Duodenal mucosa (tissue), 2 donors: ENCODE measurements around the gene WWP2.
"Not testable (repeated sequence)": the region's sequence is repeated elsewhere in the genome, so short reads cannot be mapped to it uniquely, and the experiment has no call there.

Source experiments
- H3K27ac ChIP-seq: one replicate; pipeline ENCODE4 v1.7.0; 2013; ENCODE audit warnings: low read depth, low read length
- H3K27me3 ChIP-seq, 2 donors: one replicate each; pipeline ENCODE4 v1.7.0; 2013; ENCODE audit warnings: low read length in 2 of 2, control low read depth in 1 of 2; ENCODE audit not compliant: insufficient read depth in 2 of 2, control insufficient read depth in 1 of 2
- H3K36me3 ChIP-seq, 2 donors: one replicate each; pipeline ENCODE4 v1.7.0; 2013; ENCODE audit warnings: low read length in 2 of 2, control low read depth in 1 of 2; ENCODE audit not compliant: insufficient read depth in 2 of 2, control insufficient read depth in 1 of 2
- H3K4me1 ChIP-seq, 2 donors: one replicate each; pipeline ENCODE4 v1.7.0; 2013; ENCODE audit warnings: low read length in 2 of 2, control low read depth in 1 of 2; ENCODE audit not compliant: insufficient read depth in 2 of 2, control insufficient read depth in 1 of 2
- H3K4me3 ChIP-seq, 2 donors: one replicate each; pipeline ENCODE4 v1.7.0; 2013; ENCODE audit warnings: low read length in 2 of 2, low read depth in 1 of 2
- H3K9ac ChIP-seq, 2 donors: one replicate each; pipeline ENCODE4 v1.7.0; 2013; ENCODE audit warnings: low read length in 2 of 2, low read depth in 1 of 2
- H3K9me3 ChIP-seq, 2 donors: one replicate each; pipeline ENCODE4 v1.7.0; 2013; ENCODE audit warnings: low read length in 2 of 2, control low read depth in 1 of 2; ENCODE audit not compliant: control insufficient read depth in 1 of 2

WWP2 gene

DNA sequence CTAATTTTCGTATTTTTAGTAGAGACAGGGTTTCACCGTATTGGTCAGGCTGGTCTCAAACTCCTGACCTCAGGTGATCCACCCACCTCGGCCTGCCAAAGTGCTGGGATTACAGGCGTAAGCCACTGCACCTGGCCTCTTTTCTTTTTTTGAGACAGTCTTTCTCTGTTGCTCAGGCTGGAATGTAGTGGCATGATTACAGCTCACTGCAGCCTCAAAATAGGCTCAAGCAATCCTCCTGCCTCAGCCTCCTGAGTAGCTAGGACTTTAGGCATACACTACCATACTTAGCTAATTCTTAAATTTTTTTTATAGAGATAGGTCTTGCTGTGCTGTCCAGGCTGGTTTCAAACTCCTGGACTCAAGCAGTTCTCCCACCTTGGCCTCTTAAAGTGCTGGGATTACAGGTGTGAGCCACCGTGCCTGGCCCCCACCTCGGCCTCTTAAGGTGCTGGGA lies 29.3 kb downstream of the WWP2 start:
- not testable (repeated sequence) for H3K4me3 ChIP-seq, H3K4me1 ChIP-seq, H3K27ac ChIP-seq, H3K27me3 ChIP-seq, H3K9ac ChIP-seq, H3K9me3 ChIP-seq
- peaks cover 3 to 30% of the 10 kb centered on the region in 2 donors for H3K36me3 ChIP-seq

DNA sequence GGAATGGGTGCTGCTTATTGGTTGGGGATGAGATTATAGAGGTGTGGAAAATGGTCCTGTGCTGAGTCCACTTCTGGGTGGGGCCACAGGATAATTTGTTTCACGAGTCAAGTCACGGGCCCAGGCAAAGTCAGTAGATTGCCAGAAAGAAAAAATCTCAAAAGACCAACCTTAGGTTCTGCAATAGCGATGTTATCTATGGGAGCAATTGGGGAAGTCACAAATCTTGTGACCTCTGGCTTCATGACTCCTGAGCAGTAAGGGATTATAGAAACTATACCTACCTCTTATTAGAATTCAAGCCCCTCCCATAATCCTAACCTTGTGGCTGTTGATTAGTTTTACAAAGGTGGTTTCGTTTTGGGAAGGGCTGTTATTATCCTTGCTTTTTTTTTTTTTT lies 31.4 kb downstream of the WWP2 start:
- Histone ChIP-seq H3K9me3 (no peaks in the 10 kb centered on the region), H3K4me3 (no peak overlapping the region), H3K36me3 (peaks cover 5 to 18% of the 10 kb centered on the region in 2 donors), H3K9ac (no peak overlapping the region), H3K4me1 (no peaks in the 10 kb centered on the region), H3K27me3 (no peaks in the 10 kb centered on the region), H3K27ac (no peak overlapping the region)

DNA sequence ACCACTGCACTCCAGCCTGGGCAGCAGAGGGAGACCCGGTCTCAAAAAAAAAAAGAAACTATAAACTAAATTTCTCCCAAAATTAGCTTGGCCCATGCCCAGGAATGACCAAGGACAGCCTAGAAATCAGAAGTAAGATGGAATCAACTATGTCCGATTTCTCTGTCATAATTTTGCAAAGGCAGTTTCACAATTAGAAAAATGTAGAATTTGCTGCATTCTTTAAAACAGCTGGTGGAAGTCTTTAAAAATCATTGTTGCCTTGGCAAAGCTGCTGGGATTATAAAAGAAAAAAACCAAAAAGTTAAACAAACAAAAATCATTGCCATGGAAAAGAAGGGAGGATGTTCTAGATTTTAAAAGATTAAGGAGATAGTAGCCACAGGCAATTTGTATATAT lies 32.4 kb downstream of the WWP2 start:
- H3K27me3 ChIP-seq: no peaks in the 10 kb centered on the region
- peaks cover 14 to 21% of the 10 kb centered on the region in 2 donors for H3K36me3 ChIP-seq
- H3K4me1 ChIP-seq: no peaks in the 10 kb centered on the region
- H3K9ac ChIP-seq: no peak overlapping the region
- no peaks in the 10 kb centered on the region for H3K9me3 ChIP-seq
- H3K27ac ChIP-seq: no peak overlapping the region
- H3K4me3 ChIP-seq: no peak overlapping the region

DNA sequence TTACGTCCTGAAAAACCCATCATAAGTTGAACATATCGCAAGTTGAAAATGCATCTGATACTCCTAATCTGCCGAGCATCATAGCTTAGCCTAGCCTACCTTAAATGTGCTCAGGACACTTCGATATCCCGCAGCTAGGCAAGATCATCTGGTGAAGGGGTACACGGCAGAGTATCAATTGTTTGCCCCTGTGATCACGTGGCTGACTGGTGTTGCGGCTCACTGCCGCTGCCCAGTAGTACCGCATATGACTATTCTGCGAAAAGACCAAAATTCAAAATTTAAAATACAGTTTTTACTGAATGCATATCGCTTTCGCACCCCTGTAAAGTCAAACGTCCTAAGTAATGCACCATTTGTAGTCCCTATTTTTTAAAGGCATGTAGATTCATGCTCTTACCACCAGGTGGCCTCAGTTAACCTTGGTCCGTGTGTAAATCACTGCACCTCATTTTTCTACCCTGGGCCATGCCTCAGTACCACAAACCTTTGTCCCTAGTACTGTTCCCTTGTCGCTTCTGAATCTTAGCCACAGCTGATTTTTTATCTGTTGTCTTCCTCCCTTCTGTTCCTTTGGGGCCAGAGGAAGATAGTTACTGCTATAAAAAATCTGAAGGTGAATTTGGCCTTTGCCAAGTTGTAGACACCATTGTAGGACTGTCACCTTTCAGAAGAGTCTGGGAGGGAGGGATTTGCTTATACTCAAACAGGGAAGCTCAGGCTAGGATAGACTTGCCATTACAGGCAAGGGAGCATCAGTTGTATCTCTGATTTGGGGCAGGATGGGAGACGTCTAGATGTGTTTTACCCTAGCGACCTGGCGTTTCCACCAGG lies 34.4 kb downstream of the WWP2 start:
- peaks cover 18 to 27% of the 10 kb centered on the region in 2 donors for H3K36me3 ChIP-seq
- H3K27me3 ChIP-seq: no peaks in the 10 kb centered on the region
- H3K9me3 ChIP-seq: no peaks in the 10 kb centered on the region
- no peaks in the 10 kb centered on the region for H3K4me1 ChIP-seq
- no peak overlapping the region for H3K4me3 ChIP-seq
- peak overlapping the region in 1 of 2 donors; percentile 6 for H3K9ac ChIP-seq
- H3K27ac ChIP-seq: no peak overlapping the region

DNA sequence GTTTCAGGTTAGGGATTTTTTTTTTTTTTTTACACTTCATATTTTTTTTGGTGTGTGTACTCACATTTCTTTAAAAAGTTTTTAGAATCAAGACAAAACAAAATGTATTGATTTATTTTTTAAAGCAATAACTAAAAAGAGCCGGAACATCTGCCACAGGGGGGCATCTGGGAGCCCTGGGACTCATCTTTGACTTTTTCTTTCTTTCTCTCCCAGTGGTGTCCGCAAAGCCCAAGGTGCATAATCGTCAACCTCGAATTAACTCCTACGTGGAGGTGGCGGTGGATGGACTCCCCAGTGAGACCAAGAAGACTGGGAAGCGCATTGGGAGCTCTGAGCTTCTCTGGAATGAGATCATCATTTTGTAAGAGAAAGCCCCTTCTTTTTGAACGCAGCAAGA lies 36.3 kb downstream of the WWP2 start:
- Histone ChIP-seq H3K9ac (no peak overlapping the region), H3K36me3 (peaks cover 18 to 34% of the 10 kb centered on the region in 2 donors), H3K4me1 (no peaks in the 10 kb centered on the region), H3K27ac (no peak overlapping the region), H3K4me3 (no peak overlapping the region), H3K9me3 (no peaks in the 10 kb centered on the region), H3K27me3 (no peaks in the 10 kb centered on the region)

DNA sequence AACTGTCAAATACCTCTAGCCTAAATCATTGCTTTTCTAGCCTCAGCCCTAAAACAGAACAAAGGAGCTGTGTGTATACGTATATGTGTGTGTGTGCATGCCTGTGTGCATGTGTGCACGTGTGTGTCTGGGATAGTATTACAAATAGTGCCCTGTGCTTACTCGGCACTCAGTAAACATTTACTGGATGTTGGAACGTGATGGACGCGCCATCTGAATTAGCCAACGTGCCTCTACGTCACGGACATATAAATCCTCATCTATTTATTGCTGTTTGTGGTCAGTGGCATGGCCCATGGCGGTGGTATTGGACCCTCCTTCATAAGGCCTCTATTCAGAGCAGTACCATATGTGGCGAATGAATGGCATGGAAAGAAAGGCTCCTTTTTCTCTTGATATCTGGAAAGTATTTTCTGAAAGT lies 37.5 kb downstream of the WWP2 start:
- Histone ChIP-seq H3K4me3 (no peak overlapping the region), H3K36me3 (peaks cover 18 to 43% of the 10 kb centered on the region in 2 donors), H3K9me3 (no peaks in the 10 kb centered on the region), H3K27ac (no peak overlapping the region), H3K4me1 (no peaks in the 10 kb centered on the region), H3K27me3 (no peaks in the 10 kb centered on the region), H3K9ac (no peak overlapping the region)

DNA sequence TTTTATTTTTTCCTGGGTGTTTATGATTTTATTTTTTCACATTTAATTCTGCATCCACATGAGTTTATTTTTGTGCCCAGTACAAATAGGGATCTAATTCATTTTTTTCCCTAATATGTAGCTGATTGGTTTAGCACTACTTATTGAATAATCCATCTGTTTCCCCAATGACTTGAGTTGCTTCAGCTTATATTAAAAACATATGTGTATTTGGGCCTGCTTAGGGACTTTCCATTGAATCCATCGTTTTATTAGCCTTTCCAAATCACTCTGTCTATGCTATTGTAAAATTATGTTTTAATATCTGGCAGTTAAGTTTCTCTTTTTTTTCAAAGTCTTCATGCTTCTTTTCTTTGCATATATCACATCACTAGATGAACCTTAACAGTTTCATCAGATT lies 42.2 kb downstream of the WWP2 start:
- Histone ChIP-seq H3K27ac (no peak overlapping the region), H3K36me3 (peaks cover 6 to 43% of the 10 kb centered on the region in 2 donors), H3K27me3 (no peaks in the 10 kb centered on the region), H3K4me3 (no peak overlapping the region), H3K9ac (no peak overlapping the region), H3K9me3 (no peaks in the 10 kb centered on the region), H3K4me1 (no peaks in the 10 kb centered on the region)

DNA sequence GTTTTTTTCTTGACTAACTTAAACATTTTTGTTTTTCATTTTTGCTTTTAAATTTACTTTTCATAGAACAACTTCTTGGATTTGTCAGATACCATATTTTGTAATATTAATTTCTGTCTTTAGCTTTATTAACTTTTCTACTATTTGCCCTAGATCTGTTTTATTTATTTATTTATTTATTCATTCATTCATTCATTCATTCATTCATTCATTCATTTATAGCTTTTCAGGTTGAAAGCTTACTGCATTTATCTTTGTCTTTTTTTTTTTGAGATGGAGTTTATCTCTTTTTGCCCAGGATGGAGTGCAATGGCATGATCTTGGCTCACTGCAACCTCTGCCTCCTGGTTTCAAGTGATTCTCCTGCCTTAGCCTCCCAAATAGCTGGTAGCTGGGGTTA lies 44.6 kb downstream of the WWP2 start:
- not testable (repeated sequence) for H3K9ac ChIP-seq, H3K4me3 ChIP-seq, H3K4me1 ChIP-seq, H3K27ac ChIP-seq, H3K9me3 ChIP-seq, H3K27me3 ChIP-seq
- peaks cover 0 to 36% of the 10 kb centered on the region in 2 donors for H3K36me3 ChIP-seq

DNA sequence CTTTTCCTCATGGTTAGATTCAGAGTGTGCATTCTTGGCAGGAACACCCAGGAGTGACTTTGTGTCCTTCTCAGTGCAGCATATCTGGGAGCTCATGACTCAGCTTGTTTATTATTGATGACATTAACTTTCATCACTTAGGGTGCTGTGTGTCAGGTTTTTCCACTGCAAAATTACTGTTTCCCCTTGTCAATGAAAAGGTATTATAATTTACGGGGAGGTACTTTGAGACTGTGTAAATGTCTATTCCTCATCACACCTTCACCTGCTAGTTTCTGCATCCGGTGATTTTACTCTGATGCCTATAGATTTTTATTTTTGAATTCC lies 50.5 kb downstream of the WWP2 start:
- no peaks in the 10 kb centered on the region for H3K9me3 ChIP-seq
- H3K27ac ChIP-seq: no peak overlapping the region
- H3K4me1 ChIP-seq: no peaks in the 10 kb centered on the region
- H3K9ac ChIP-seq: no peak overlapping the region
- H3K36me3 ChIP-seq: peaks cover 0 to 28% of the 10 kb centered on the region in 2 donors
- H3K4me3 ChIP-seq: no peak overlapping the region
- no peaks in the 10 kb centered on the region for H3K27me3 ChIP-seq

DNA sequence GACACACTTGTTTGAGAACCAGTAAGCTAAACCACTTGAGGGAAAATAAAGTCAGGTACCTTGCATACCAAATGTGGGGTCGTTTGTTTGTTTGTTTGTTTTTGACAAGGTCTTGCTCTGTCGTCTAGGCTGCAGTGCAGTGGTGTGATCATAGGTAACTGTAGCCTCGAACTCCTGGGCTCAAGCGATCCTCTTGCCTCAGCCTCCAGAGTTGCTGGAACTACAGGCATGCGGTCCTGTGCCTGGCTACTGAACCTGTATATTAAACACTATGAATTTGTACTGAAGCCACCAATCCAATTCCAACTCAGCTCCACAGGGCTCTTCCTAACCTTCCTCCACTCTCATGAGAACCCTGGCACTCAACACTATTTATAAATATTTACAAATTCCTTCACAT lies 51.9 kb downstream of the WWP2 start:
- Histone ChIP-seq H3K9me3 (peaks cover 0 to 2% of the 10 kb centered on the region in 2 donors), H3K9ac (no peak overlapping the region), H3K36me3 (peaks cover 0 to 31% of the 10 kb centered on the region in 2 donors), H3K4me3 (no peak overlapping the region), H3K27me3 (no peaks in the 10 kb centered on the region), H3K4me1 (no peaks in the 10 kb centered on the region), H3K27ac (no peak overlapping the region)
